Superior temporal gyrus (tissue), 1 donor: ENCODE measurements around the gene CCDC87.
"Not testable (repeated sequence)": the region's sequence is repeated elsewhere in the genome, so short reads cannot be mapped to it uniquely, and the experiment has no call there.

Source experiments
- DNase-seq: peaks from one replicate; pipeline ENCODE4 v3.0.0-alpha.2; 2016; ENCODE audit errors: extremely low spot score

The CCDC87 gene, protein sequence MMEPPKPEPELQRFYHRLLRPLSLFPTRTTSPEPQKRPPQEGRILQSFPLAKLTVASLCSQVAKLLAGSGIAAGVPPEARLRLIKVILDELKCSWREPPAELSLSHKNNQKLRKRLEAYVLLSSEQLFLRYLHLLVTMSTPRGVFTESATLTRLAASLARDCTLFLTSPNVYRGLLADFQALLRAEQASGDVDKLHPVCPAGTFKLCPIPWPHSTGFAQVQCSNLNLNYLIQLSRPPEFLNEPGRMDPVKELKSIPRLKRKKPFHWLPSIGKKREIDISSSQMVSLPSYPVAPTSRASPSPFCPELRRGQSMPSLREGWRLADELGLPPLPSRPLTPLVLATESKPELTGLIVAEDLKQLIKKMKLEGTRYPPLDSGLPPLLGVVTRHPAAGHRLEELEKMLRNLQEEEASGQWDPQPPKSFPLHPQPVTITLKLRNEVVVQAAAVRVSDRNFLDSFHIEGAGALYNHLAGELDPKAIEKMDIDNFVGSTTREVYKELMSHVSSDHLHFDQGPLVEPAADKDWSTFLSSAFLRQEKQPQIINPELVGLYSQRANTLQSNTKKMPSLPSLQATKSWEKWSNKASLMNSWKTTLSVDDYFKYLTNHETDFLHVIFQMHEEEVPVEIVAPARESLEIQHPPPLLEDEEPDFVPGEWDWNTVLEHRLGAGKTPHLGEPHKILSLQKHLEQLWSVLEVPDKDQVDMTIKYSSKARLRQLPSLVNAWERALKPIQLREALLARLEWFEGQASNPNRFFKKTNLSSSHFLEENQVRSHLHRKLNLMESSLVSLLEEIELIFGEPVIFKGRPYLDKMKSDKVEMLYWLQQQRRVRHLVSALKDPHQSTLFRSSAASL

DNA sequence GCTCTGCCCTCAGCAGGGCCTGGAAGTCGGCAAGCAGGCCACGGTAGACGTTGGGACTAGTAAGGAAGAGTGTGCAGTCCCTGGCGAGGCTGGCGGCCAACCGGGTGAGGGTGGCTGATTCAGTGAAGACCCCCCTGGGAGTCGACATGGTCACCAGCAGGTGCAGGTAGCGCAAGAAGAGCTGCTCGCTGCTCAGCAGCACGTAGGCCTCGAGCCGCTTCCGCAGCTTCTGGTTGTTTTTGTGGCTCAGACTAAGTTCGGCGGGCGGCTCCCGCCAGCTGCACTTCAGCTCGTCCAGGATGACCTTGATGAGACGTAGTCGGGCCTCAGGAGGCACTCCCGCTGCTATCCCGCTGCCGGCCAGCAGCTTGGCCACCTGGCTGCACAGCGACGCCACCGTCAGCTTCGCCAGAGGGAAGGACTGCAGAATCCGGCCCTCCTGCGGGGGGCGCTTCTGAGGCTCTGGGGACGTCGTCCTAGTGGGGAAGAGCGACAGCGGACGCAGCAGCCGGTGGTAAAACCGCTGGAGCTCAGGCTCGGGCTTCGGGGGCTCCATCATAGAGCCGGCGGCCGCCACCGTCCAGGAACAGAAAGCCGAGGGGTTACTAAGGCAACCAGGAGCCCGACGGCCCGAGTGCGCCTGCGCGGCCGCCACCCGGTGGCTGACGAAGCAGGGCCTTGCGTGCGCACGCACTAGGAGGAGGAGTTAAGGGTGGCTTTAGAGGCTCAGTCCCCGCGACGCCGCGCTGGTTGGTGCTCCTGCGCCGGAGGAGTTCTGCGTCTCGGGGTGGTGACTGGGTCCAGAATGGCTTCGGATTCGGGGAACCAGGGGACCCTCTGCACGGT lies at the start of gene CCDC87, which contains the start of gene CCS:
Gene CCDC87, minus strand, starts transcription at position 607 of the 846 bp plus-strand sequence. Its CDS starts 48 bp downstream, at position 559.
Gene CCS, plus strand, starts transcription at position 729 of the 846 bp plus-strand sequence. Its CDS starts 77 bp downstream, at position 806.
- peak; percentile 96 for DNase-seq

DNA sequence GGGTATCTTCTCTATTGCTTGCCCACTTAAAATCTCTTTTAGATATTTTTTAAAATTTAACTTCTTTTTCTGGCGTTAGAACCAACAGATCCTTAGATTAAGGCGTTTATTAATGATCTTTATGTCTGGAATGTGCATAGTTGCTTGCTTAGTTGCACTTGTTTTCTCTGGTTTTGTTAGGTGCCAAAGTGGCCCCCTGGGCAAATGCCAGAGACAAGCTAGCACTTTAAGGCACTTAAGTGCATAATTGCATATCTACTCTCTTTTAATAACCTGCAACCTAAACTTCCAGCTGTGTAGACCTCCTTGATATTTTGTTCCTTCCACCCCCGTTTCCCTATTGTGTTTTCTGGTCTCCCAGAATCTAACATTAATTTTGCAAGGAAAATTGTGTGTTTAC lies 49.0 kb upstream of the CCDC87 start:
- no peak for DNase-seq

DNA sequence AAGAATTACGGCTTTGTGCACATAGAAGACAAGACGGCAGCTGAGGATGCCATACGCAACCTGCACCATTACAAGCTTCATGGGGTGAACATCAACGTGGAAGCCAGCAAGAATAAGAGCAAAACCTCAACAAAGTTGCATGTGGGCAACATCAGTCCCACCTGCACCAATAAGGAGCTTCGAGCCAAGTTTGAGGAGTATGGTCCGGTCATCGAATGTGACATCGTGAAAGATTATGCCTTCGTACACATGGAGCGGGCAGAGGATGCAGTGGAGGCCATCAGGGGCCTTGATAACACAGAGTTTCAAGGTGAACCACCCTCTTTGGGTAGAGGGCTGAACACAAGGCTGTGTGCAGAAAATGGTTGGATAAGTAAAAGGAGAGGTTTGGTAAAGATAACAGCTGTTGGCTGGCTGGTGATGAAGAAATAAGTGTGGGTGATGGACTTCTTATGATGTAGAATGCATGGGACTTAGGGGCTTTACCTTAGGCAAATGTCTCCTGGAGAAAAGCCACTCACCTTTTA lies 47.0 kb upstream of the CCDC87 start:
- DNase-seq: not testable (repeated sequence)

DNA sequence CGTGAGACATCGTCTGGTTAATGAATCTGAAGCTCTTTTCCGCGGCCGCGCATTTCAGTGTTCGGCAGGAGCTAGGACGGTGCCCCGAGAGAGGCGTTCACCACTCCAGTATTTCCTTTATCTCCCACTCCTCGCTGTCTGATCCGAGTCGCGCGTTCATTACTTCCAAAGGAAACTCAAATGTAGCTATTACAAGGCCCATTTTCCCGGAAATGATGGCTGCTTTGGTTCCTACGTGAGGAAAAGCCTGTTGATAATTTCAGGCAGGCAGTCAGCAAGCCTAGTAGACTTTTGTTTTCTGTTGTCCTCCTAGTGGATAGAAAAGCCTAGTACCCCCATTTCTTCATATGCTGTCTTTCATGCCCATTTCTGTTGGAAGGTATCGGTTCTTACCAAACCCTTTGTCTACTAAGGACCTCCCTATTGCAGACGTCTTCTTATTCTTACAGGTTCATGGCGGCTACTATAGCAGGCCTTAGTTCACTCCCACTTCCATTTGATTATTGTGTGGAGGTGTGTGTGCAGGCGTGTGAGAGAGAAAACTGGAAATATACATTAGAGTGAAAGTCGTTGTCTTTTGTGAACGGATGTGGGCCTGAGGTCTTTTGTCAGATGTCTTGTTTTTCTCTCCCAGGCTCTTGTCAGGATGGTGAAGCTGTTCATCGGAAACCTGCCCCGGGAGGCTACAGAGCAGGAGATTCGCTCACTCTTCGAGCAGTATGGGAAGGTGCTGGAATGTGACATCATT lies 46.4 kb upstream of the CCDC87 start:
- peak; percentile 71 for DNase-seq

DNA sequence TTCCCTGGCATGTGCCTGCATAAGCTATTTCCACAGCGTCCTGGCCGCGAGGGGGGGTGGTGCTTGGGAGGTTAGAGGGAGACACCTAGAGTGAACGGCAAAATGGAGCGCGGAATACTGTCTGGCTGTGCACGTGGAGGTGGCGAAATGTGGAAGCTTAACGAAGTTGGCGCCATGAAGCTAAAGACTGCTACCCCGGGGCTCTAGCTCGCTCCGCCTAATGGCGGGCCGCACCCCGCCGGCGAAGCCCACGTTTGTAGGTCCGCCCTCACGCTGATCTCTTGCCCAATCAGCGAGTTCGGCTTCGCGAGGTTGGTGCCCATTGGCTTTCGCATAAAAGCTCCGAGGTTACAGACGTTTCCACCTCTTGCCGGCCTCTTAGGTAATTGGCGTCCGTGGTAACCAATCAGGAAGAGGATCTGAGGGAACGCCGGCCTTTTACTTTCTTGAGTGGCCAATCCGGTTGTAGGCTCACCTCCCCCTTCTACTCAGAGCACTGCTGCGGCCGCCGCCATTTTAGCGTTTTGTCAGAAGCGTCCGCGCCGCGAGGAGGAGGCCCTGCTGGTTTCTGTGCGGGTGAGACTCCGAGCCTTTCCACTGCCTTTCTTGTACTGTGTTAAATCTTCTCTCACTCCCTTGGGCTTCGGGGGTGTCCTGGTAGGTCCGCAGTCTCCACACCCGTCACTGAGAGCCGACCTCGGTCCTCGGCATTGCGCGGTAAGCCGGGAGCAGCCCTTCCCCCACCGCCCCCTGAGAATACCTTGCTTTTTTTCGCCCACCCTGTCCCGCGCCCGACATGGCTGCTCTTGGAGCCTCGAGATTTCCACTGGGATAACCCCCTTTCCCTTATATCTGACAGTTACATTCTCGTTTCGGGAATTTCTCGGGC lies 45.6 kb upstream of the CCDC87 start, which contains the start of gene RBM4:
Gene RBM4, plus strand, starts transcription at position 527 of the 889 bp plus-strand sequence. CDS start 1,009 bp downstream, outside the sequence.
- peak; percentile 100 for DNase-seq

DNA sequence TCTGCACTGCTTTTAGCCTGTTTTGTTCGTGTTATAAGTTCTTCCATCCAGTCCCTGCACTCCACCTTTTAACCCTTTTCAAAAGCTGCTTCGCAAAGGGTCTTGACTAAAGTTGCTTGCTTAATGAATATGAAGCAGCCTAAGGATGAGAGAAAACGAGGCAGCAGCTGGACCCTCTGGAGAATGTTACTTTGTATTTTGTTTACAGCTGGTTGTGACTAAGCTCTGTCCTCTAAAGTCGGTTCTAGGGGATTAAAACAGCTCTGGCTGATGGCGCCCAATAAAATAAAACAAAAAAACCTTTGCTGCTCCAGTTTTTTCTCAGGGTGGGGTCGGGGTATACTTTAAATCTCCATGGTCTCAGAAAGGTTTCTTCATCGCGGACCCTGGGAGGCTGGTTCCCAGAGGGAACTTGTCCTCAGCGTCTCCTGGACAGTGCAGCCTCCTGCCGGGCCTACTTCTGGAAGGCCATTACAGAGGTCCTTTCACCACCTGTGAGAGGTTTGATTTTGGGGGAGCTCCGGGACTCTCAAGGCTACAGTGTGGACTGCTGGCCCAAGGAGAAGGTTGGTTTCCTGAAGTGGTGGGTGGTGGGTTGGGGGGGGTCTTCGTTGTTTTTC lies 44.8 kb upstream of the CCDC87 start:
- no peak for DNase-seq

DNA sequence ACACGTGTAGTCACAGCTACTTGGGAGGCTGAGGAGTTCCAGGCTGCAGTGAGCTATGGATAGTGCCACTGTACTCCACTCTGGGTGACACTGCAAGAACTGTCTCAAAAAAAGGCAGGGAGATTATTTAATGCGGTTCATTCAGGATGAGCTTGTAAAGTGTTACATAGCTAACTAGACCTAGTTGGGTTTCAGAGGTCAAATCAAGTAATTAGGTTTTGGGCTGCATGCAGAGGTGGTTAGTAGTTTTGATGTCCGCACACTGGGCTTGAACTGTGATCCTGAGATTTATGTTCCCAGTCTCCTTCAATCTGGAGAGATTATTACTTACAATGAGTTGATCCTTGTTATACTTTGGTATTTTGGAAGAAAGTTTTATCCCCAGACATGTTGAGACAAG lies 43.5 kb upstream of the CCDC87 start:
- DNase-seq: no peak

DNA sequence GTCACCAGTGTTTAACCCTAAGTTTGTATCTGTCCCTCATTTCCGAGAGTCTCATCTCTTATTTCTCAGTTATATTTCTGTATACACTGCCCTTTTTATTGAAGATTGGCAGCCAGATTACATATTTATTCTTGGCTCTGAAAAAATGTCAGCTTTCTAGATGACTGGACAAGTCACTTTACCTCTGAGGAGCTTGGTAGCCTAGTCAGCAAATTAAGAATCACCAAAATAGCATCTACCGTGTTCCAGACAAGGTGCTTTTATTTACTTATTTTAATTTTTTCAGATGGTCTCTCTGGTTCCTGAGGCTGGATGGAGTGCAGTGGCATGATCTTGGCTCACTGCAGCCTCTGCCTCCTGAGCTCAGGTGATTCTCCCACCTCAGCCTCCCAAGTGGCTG lies 40.1 kb upstream of the CCDC87 start:
- no peak for DNase-seq

DNA sequence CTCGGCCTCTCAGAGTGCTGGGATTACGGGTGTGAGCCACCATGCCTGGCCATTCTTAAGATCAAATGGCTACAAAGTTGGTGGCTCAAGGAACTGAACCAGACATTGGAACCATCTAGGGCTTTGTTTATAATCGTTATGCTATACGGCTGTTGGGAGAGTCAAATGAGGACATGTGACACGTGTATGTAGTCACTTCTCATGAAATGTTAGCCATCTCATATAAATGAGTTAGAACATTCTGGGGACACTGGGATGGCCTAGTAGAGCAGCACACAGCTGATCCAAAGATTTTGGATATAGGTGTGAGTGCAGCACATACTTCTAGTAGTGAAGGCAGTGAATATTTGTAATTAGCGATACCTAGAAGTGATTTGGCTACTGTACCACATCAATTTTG lies 39.0 kb upstream of the CCDC87 start:
- no peak for DNase-seq

DNA sequence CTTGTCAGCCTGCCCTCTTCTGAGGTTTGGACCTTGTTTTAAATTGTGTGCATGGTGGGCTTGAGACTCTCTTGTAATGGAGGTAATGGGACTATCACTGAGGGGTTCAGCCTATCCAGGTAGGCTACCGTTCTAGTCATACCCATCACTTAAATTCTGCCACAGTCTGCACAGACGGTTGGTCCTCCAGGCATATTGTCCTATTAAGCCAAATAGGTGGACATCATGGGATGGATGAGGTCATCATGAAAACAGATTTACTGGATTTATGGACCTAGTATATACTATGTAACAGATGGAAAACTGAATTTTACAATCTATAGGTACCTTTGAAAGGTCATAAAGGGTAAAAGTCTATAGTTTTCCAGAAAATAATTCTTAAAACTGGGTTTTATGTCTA lies 36.5 kb upstream of the CCDC87 start:
- DNase-seq: no peak

DNA sequence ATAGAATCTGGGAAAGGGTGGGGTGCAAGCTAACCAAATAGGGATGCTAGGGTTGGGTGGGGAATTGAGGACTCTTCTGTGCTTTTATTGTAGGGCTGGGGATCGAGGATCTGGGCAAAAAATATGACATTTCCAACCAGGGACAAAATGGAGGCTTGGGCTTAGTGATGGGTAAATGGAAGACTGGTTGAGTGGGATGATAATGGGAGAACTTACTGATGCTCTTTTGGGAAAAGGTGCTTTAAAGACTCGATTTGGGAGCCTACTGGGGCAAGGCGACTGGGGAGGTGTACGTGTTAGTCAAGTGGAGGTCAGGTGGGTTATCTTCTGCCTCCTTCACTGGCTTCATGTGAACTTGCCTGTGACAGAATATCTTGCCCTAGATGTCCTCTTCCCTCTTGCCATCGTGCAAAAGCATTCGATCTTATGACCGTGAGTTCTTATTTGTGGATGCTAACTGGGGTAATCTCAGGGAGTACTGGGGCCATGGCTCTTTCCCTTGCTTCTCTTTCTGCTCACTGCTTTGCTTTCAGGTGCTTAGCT lies 35.3 kb upstream of the CCDC87 start:
- DNase-seq: no peak

DNA sequence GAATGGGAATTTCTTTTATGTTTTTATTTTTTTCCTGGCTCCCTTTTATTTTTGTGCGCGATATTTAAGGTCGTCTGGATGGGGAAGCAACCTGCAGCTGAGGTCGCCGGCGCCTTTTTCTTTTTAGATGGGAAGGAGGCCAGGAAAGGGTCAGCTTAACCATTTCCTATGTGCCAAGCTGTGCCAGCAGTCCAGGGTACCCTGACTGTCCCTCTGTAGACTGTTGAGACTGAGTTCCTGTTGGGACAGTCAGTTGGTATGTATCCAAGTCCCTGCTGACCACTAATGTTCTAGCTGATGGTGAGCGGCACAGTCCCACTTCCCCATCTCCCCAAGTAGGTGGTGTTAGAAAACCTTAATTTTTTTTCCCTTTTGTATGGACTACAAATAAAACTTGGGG lies 34.1 kb upstream of the CCDC87 start:
- no peak for DNase-seq

DNA sequence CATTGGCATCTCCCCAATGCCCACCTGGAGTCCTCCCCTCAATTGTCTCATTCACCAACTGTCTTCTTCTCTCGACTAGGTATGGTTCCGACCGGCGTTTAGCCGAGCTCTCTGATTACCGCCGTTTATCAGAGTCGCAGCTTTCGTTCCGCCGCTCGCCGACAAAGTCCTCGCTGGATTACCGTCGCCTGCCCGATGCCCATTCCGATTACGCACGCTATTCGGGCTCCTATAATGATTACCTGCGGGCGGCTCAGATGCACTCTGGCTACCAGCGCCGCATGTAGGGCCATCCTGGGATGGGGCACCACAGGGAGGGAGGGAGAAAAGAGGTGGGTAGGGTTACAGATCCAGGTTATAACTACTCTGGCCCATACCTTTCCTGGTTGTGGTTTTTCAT lies 33.5 kb upstream of the CCDC87 start:
- DNase-seq: no peak

DNA sequence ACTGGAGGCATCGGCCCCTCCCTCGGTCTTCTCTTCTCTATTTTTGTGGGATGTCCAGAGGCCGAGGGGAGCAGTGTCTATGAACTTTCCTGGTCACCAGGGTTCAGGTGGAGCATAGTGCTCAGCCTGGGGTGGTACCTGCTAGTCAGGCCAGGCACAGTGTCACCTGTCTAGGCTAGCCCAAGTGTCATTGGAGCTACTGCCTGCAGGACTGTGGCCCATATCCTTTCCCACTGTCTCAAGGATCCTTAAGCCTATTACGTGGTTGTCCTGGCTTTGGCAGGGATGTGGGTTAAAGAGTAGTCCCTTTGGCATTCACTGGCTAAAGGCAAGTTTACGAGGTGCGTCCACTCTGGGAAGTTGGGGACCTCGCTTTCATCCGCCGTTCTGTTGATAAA lies 32.9 kb upstream of the CCDC87 start:
- DNase-seq: no peak

DNA sequence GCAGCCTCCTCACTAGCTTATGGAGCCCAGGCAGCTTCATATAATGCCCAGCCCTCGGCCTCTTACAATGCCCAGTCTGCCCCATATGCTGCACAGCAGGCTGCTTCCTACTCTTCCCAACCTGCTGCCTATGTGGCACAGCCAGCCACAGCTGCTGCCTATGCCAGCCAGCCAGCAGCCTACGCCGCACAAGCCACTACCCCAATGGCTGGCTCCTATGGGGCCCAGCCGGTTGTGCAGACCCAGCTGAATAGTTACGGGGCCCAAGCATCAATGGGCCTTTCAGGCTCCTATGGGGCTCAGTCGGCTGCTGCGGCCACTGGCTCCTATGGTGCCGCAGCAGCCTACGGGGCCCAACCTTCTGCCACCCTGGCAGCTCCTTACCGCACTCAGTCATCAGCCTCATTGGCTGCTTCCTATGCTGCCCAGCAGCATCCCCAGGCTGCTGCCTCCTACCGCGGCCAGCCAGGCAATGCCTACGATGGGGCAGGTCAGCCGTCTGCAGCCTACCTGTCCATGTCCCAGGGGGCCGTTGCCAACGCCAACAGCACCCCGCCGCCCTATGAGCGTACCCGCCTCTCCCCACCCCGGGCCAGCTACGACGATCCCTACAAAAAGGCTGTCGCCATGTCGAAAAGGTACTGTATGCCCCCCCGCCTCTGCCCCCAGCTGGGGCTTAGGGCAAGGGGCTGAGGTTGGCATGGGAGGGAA lies 32.3 kb upstream of the CCDC87 start:
- no peak for DNase-seq

DNA sequence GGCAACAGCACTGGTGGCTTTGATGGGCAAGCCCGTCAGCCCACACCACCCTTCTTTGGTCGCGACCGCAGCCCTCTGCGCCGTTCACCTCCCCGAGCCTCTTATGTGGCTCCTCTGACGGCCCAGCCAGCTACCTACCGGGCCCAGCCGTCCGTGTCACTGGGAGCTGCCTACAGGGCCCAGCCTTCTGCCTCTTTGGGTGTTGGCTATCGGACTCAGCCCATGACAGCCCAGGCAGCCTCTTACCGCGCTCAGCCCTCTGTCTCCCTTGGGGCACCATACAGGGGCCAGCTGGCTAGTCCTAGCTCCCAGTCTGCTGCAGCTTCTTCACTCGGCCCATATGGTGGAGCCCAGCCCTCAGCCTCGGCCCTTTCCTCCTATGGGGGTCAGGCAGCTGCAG lies 31.6 kb upstream of the CCDC87 start:
- DNase-seq: no peak

DNA sequence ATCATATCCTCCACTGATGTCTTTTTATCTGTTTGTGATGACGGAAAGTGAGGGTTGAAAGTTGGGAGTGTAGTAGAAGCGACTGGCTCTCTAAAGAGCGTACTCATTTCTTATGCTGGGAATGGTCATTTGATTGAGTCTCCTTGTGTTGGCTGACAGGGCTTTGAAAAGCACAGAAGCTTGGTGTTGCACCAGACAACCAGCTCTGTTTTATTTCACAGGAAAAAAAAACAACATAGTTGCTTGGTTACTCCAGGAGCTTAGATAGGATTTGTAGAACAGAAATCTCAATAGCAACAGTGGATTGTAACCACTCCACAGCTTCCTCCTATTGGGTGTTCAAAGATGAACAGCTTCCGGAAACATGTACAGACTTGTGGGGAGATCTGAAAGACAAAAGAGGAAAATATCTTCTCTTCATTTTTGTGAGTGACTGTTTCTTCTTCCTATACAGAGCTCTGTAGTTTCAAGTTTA lies 26.3 kb upstream of the CCDC87 start:
- peak; percentile 53 for DNase-seq

DNA sequence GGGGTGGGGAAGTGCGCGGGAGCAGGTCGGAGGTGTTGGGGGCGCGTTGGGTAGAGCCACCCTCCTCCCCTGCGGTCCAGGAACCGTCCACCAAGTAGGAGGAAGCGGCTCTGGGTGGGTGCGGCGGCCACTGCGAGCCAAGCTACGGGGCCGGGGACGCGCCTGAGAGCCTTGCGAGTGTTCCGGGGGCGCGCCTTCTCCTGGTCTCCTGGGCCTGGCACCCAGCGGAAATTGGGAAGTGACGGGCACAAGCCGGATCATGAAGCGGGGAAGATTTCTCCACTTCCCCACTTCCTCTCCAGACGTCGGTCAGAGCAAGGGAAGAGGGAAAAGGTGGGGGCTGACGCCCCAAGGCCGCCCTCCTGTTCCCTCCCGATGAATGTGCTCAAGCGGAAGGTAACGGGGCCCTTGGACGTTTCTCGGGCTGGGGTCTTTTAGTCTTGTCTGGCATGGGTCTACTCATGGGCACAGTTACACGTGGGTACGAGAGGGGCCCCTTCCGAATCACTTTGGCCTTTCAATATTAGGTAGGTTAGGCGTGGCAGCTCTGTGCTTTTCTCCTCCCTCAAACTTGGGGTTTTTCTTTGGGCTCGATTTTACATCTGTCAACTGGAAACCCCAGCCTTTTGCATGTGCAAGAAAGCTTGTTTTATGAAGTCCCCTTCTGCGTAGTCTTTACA lies 24.4 kb upstream of the CCDC87 start:
- no peak for DNase-seq
